ENCODE measurements around the gene BICC1. TPM values are rescaled to one million over a fixed set of nuclear protein-coding genes. Genes with fewer than 3 reads are reported as not detected.

BICC1 gene
- total and polyA plus RNA-seq, 2 donors (not counting 1 experiment from before 2014, with no cell fraction given) = 22.6 to 64.7 TPM

DNA sequence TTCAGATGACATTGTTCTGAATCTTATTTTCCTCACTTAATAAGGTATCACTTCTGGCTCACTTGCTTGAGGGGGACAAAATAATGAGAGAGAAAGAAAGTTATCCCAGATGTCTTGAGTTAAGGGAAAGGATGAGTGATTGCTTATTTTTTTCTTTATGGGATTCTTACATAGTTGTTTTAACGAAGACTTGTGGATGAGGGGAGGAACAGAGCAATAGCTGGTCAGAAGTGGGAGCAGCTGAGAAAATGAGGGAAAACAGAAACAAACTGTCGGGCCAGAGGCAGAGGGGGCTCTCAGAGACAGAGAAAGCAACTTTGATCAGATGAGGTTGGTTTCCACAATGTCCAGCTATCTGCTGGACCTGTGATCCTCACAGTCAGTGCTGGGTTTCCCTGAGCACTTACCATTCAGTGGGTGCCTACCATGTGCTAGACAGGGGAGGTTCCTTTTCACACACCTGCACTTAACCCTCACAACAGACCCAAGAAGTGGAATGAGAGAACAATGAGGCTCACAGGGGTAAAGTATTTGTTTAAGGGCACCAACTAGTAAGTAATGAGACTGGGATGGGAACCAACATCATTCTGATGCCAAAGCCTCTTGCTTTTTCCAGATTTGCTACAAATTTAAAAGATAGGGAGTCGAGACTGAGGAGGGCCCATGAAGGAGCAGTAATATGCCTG is 64.2 kb downstream of the BICC1 start:
- no peaks in the 10 kb centered on the region for H3K36me3 ChIP-seq (ENCODE audit: control insufficient read depth, insufficient read depth, low read length)
- no peaks in the 10 kb centered on the region for H3K9me3 ChIP-seq (ENCODE audit: control insufficient read depth, insufficient read depth, low read depth, low read length)
- H4K20me1 ChIP-seq (ENCODE audit: control insufficient read depth, extremely low read depth, insufficient read depth, low read length) = no peaks in the 10 kb centered on the region
- H3K4me2 ChIP-seq (ENCODE audit: extremely low read depth, insufficient read depth, low read length) = peak overlapping the region; percentile 65
- no peak overlapping the region for H2AFZ ChIP-seq (ENCODE audit: low read length)
- TF ChIP-seq, protein P1, sequence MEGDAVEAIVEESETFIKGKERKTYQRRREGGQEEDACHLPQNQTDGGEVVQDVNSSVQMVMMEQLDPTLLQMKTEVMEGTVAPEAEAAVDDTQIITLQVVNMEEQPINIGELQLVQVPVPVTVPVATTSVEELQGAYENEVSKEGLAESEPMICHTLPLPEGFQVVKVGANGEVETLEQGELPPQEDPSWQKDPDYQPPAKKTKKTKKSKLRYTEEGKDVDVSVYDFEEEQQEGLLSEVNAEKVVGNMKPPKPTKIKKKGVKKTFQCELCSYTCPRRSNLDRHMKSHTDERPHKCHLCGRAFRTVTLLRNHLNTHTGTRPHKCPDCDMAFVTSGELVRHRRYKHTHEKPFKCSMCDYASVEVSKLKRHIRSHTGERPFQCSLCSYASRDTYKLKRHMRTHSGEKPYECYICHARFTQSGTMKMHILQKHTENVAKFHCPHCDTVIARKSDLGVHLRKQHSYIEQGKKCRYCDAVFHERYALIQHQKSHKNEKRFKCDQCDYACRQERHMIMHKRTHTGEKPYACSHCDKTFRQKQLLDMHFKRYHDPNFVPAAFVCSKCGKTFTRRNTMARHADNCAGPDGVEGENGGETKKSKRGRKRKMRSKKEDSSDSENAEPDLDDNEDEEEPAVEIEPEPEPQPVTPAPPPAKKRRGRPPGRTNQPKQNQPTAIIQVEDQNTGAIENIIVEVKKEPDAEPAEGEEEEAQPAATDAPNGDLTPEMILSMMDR (conservative IDR thresholded peaks at IDR 0.05 in 1 of 2, IDR thresholded peaks at IDR 0.05 in 1 of 2; ENCODE audit: low read depth in 1 of 2, low read length in 2 of 2) = no peak
- no peak for TF ChIP-seq EZH2 (IDR thresholded peaks at IDR 0.05; ENCODE audit: low read length, missing control alignments)
- peak overlapping the region in 1 of 4 experiments; percentile 12 for H3K4me3 ChIP-seq (replicated peaks in 1 of 4; ENCODE audit: control extremely low read depth in 1 of 4, insufficient read depth in 1 of 4, low read depth in 3 of 4, low read length in 4 of 4)
- no peak overlapping the region for H3K9ac ChIP-seq (ENCODE audit: insufficient read depth, low read length)
- H3K27ac ChIP-seq (ENCODE audit: insufficient read depth, low read length) = peak overlapping the region; percentile 43
- H3K27me3 ChIP-seq (ENCODE audit: control insufficient read depth, insufficient read depth, low read length) = no peaks in the 10 kb centered on the region
- DNase-seq (ENCODE audit: low read depth in 2 of 2) = peak in 1 of 2 donors; percentile 15
- peaks cover 36% of the 10 kb centered on the region for H3K79me2 ChIP-seq (ENCODE audit: control insufficient read depth, insufficient read depth, low read length)
- peaks cover 25% of the 10 kb centered on the region for H3K4me1 ChIP-seq (ENCODE audit: control insufficient read depth, extremely low read depth, insufficient read depth, low read length)

DNA sequence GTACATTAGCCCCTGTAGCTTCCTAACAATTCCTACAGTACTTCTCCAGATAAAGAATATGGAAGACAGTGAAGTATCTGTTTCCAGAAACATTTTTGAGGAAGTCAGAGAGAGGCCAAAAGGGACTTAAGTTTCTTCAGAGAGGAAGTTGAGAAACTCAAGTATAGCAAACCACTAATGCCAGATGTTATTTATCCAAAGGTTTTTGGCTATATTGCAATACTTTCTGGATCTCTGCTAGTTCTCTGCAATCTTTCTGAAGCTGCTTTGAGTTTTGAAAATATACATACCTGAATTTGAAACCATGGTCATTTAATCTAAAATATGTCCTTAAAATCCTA is 64.7 kb downstream of the BICC1 start:
- H2AFZ ChIP-seq (ENCODE audit: low read length) = no peak overlapping the region
- peaks cover 28% of the 10 kb centered on the region for H3K4me1 ChIP-seq (ENCODE audit: control insufficient read depth, extremely low read depth, insufficient read depth, low read length)
- no peaks in the 10 kb centered on the region for H3K9me3 ChIP-seq (ENCODE audit: control insufficient read depth, insufficient read depth, low read depth, low read length)
- TF ChIP-seq, protein P1 (conservative IDR thresholded peaks at IDR 0.05 in 1 of 2, IDR thresholded peaks at IDR 0.05 in 1 of 2; ENCODE audit: low read depth in 1 of 2, low read length in 2 of 2) = no peak
- no peak overlapping the region for H3K9ac ChIP-seq (ENCODE audit: insufficient read depth, low read length)
- peak overlapping the region; percentile 38 for H3K4me2 ChIP-seq (ENCODE audit: extremely low read depth, insufficient read depth, low read length)
- no peak overlapping the region for H3K4me3 ChIP-seq (replicated peaks in 1 of 4; ENCODE audit: control extremely low read depth in 1 of 4, insufficient read depth in 1 of 4, low read depth in 3 of 4, low read length in 4 of 4)
- peaks cover 34% of the 10 kb centered on the region for H3K79me2 ChIP-seq (ENCODE audit: control insufficient read depth, insufficient read depth, low read length)
- H3K36me3 ChIP-seq (ENCODE audit: control insufficient read depth, insufficient read depth, low read length) = no peaks in the 10 kb centered on the region
- peak overlapping the region; percentile 43 for H3K27ac ChIP-seq (ENCODE audit: insufficient read depth, low read length)
- no peaks in the 10 kb centered on the region for H3K27me3 ChIP-seq (ENCODE audit: control insufficient read depth, insufficient read depth, low read length)
- H4K20me1 ChIP-seq (ENCODE audit: control insufficient read depth, extremely low read depth, insufficient read depth, low read length) = no peaks in the 10 kb centered on the region
- DNase-seq (ENCODE audit: low read depth in 2 of 2) = peak; percentile 75 to 89

DNA sequence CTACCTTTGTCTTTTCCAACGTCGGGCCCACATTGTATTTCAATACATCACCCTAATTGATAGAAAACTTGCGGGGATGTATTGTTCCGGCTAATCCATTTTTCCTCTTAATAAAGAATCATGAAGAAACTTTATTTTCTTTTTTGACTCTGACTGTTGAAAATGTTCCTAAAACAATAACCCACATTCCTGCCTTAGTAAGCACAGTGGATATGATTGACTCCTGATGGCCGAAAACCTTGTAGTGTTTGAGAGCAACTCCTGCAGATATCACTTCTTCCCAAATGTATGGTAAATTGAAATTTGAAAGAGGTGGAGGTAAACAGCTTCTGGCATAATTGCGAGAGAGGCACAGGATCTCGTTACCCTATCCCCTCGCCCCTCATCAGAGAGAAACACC is 65.7 kb downstream of the BICC1 start:
- no peak for TF ChIP-seq EZH2 (IDR thresholded peaks at IDR 0.05; ENCODE audit: low read length, missing control alignments)
- TF ChIP-seq, protein P1 (conservative IDR thresholded peaks at IDR 0.05 in 1 of 2, IDR thresholded peaks at IDR 0.05 in 1 of 2; ENCODE audit: low read depth in 1 of 2, low read length in 2 of 2) = no peak
- Histone ChIP-seq H3K27ac (ENCODE audit: insufficient read depth, low read length) (no peak overlapping the region), H3K27me3 (ENCODE audit: control insufficient read depth, insufficient read depth, low read length) (no peaks in the 10 kb centered on the region), H2AFZ (ENCODE audit: low read length) (no peak overlapping the region), H3K36me3 (ENCODE audit: control insufficient read depth, insufficient read depth, low read length) (no peaks in the 10 kb centered on the region), H3K9me3 (ENCODE audit: control insufficient read depth, insufficient read depth, low read depth, low read length) (no peaks in the 10 kb centered on the region), H3K4me2 (ENCODE audit: extremely low read depth, insufficient read depth, low read length) (peak overlapping the region; percentile 0), H3K4me1 (ENCODE audit: control insufficient read depth, extremely low read depth, insufficient read depth, low read length) (peaks cover 28% of the 10 kb centered on the region), H3K4me3 (replicated peaks in 1 of 4; ENCODE audit: control extremely low read depth in 1 of 4, insufficient read depth in 1 of 4, low read depth in 3 of 4, low read length in 4 of 4) (no peak overlapping the region), H3K79me2 (ENCODE audit: control insufficient read depth, insufficient read depth, low read length) (peaks cover 31% of the 10 kb centered on the region), H3K9ac (ENCODE audit: insufficient read depth, low read length) (no peak overlapping the region), H4K20me1 (ENCODE audit: control insufficient read depth, extremely low read depth, insufficient read depth, low read length) (no peaks in the 10 kb centered on the region)
- no peak for DNase-seq (ENCODE audit: low read depth in 2 of 2)
